Measurements from ENCODE around the gene LMAN1.

Gene LMAN1

GRCh38 chr18:59360381-59360780 lies 1.3 kb upstream of the LMAN1 start:
- in situ Hi-C loops (cut with MboI; ENCODE audit: low sequenced_read_pairs, unreplicated experiment) = no loop called here
- TF ChIP-seq CTCF (IDR thresholded peaks at IDR 0.05; ENCODE audit: borderline replicate concordance, control extremely low read depth, extremely low read depth, insufficient read depth, missing control alignments) = no peak
- DNase-seq (ENCODE audit: low spot score) = no peak

GRCh38 chr18:59359576-59359952 lies 499 bp upstream of the LMAN1 start:
- in situ Hi-C loops (cut with MboI; ENCODE audit: low sequenced_read_pairs, unreplicated experiment) = no loop called here
- no peak for TF ChIP-seq CTCF (IDR thresholded peaks at IDR 0.05; ENCODE audit: borderline replicate concordance, control extremely low read depth, extremely low read depth, insufficient read depth, missing control alignments)
- no peak for DNase-seq (ENCODE audit: low spot score)

- in situ Hi-C loops (cut with MboI; ENCODE audit: low sequenced_read_pairs, unreplicated experiment) = no loop called here
- no peak for DNase-seq (ENCODE audit: low spot score)
- TF ChIP-seq CTCF (IDR thresholded peaks at IDR 0.05; ENCODE audit: borderline replicate concordance, control extremely low read depth, extremely low read depth, insufficient read depth, missing control alignments) = no peak
Measured at GRCh38 chr18:59358414-59358711, 702 bp downstream of the LMAN1 start.

- no peak for DNase-seq (ENCODE audit: low spot score)
- TF ChIP-seq CTCF (IDR thresholded peaks at IDR 0.05; ENCODE audit: borderline replicate concordance, control extremely low read depth, extremely low read depth, insufficient read depth, missing control alignments) = no peak
- in situ Hi-C loops (cut with MboI; ENCODE audit: low sequenced_read_pairs, unreplicated experiment) = no loop called here
Measured at GRCh38 chr18:59357928-59358327, 1.1 kb downstream of the LMAN1 start.

GRCh38 chr18:59354731-59355130 lies 4.3 kb downstream of the LMAN1 start:
- in situ Hi-C loops (cut with MboI; ENCODE audit: low sequenced_read_pairs, unreplicated experiment) = no loop called here
- DNase-seq (ENCODE audit: low spot score) = no peak
- no peak for TF ChIP-seq CTCF (IDR thresholded peaks at IDR 0.05; ENCODE audit: borderline replicate concordance, control extremely low read depth, extremely low read depth, insufficient read depth, missing control alignments)

- in situ Hi-C loops (cut with MboI; ENCODE audit: low sequenced_read_pairs, unreplicated experiment) = no loop called here
- DNase-seq (ENCODE audit: low spot score) = no peak
- TF ChIP-seq CTCF (IDR thresholded peaks at IDR 0.05; ENCODE audit: borderline replicate concordance, control extremely low read depth, extremely low read depth, insufficient read depth, missing control alignments) = no peak
Measured at GRCh38 chr18:59353079-59353680, 5.9 kb downstream of the LMAN1 start.

Data from GM13976 (cell line).